Prostate gland (tissue), 2 donors: Measurements from ENCODE around the gene SHANK3. TPM values are rescaled to one million over a fixed set of nuclear protein-coding genes. Genes with fewer than 3 reads are reported as not detected.

ENCODE experiments used
- DNase-seq: peaks from one replicate; pipeline ENCODE4 v3.0.0-alpha.2; 2019; ENCODE audit warnings: low spot score
- H3K27ac ChIP-seq, 2 donors: fragments of 200-600 bp; sonication (generic); 2 replicates each; pipeline ENCODE4 v1.5.1; 2017 to 2019
- H3K27me3 ChIP-seq: fragments of 200-600 bp; sonication (generic); replicated peaks from 2 replicates; pipeline ENCODE4 v1.5.1; 2019; ENCODE audit not compliant: insufficient read depth
- H3K36me3 ChIP-seq, 2 donors: fragments of 200-600 bp; sonication (generic); 1 replicate in 1 of 2; 2 replicates in 1 of 2; pipeline versions ENCODE4 v1.5.1 to v1.8.1; 2017 to 2019
- H3K4me1 ChIP-seq: fragments of 200-600 bp; sonication (generic); replicated peaks from 2 replicates; pipeline ENCODE4 v1.5.1; 2019
- H3K4me3 ChIP-seq, 2 donors: fragments of 200-600 bp; sonication (generic); 2 replicates each; pipeline ENCODE4 v1.5.1; 2017 to 2019
- H3K9me3 ChIP-seq: fragments of 200-600 bp; sonication (generic); 2 replicates; pipeline ENCODE4 v1.5.1; 2017
- POLR2A ChIP-seq: fragments of 450-650 bp; IDR thresholded peaks from one replicate; pipeline ENCODE4 v1.6.1; 2016; ENCODE audit warnings: antibody characterized with exemption, mild to moderate bottlenecking
- POLR2AphosphoS5 ChIP-seq: sonication (generic); formaldehyde crosslinking; IDR thresholded peaks from one replicate; pipeline ENCODE4 v1.6.1; 2017; ENCODE audit warnings: antibody characterized with exemption
- WGBS: methylation state at CpG from one replicate; pipeline ENCODE4 v1.1.5; 2018; 5-methylcytosine and 5-hydroxymethylcytosine counted together
- intact Hi-C: fragments of 100-400 bp; cut with DNase I; formaldehyde crosslinking; loops from one replicate; pipeline ENCODE4 v1.14.2; 2022
- total RNA-seq, 2 donors: library from RNA; depleted of rRNA; stranded (reverse); fragments of >200 nt; gene quantifications; one replicate each; pipeline ENCODE4 v1.1.0, GENCODE V29; 2016
- TF ChIP-seq, protein P1 (sequence below), 4 experiments: fragments of 200-600 bp in 2 of 4; fragments of 450-650 bp in 2 of 4; sonication (generic) in 2 of 4; IDR thresholded peaks; 1 replicate in 3 of 4; 2 replicates in 1 of 4; pipeline ENCODE4 v1.5.1; 2016 to 2019; ENCODE audit warnings: antibody characterized with exemption in 4 of 4, mild to moderate bottlenecking in 2 of 4, moderate library complexity in 2 of 4

Gene SHANK3
- total RNA-seq, 2 donors from 2014 or later: 9.1 to 18.3 TPM

- TF ChIP-seq, protein P1, sequence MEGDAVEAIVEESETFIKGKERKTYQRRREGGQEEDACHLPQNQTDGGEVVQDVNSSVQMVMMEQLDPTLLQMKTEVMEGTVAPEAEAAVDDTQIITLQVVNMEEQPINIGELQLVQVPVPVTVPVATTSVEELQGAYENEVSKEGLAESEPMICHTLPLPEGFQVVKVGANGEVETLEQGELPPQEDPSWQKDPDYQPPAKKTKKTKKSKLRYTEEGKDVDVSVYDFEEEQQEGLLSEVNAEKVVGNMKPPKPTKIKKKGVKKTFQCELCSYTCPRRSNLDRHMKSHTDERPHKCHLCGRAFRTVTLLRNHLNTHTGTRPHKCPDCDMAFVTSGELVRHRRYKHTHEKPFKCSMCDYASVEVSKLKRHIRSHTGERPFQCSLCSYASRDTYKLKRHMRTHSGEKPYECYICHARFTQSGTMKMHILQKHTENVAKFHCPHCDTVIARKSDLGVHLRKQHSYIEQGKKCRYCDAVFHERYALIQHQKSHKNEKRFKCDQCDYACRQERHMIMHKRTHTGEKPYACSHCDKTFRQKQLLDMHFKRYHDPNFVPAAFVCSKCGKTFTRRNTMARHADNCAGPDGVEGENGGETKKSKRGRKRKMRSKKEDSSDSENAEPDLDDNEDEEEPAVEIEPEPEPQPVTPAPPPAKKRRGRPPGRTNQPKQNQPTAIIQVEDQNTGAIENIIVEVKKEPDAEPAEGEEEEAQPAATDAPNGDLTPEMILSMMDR (IDR thresholded peaks at IDR 0.05): no peak
- TF ChIP-seq POLR2AphosphoS5 (no peak), POLR2A (no peak)
- DNase-seq: no peak
- H3K36me3 ChIP-seq: no peaks in the 10 kb centered on the region
- H3K4me1 ChIP-seq: peaks cover 3% of the 10 kb centered on the region
- intact Hi-C loops: no loop called here
- no peak overlapping the region for H3K27ac ChIP-seq
- H3K27me3 ChIP-seq: no peaks in the 10 kb centered on the region
- H3K9me3 ChIP-seq: no peaks in the 10 kb centered on the region
- no peak overlapping the region for H3K4me3 ChIP-seq
- 73% methylated on average over 4 of the region's 4 CpGs for WGBS
Observed at GRCh38 chr22:50670513-50670912, 2.1 kb upstream of the SHANK3 start.

DNA sequence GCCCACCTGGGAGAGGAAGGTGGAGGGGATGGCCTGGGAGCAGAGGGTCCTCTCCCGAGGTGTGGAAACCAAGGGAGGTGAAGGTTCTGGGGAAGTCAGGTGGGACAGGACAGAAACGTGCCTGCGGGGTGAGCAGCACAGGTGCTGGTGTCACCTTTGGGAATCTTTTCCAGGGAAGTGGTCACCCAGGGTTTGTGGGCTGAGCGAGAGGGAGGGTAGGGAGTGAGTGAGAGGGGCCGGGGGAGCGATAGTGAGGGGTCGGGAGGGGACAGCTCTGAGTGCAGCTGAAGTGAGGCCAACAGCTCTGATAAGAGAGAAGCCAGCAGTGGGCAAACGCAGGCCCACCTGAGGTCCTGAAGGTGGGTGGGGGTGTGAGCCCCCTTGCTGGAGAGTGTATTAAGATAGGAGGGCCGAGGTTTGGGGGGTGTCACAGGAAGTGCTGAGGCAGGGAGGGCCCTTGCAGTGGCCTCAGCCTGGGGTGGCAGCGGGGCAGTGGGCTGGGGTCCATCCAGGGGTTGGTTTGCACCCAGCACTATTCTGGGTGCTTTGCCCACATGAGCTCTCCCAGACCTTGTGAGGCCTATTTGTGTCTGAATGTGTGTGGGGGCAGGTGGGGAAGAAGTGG is 1.6 kb upstream of the SHANK3 start:
- Histone ChIP-seq H3K27ac (no peak overlapping the region), H3K27me3 (no peaks in the 10 kb centered on the region), H3K36me3 (no peaks in the 10 kb centered on the region), H3K4me3 (no peak overlapping the region), H3K4me1 (peaks cover 3% of the 10 kb centered on the region), H3K9me3 (no peaks in the 10 kb centered on the region)
- TF ChIP-seq, protein P1 (IDR thresholded peaks at IDR 0.05): no peak
- no peak for TF ChIP-seq POLR2AphosphoS5
- TF ChIP-seq POLR2A: no peak
- 60% methylated on average over 10 of the region's 10 CpGs for WGBS
- intact Hi-C loops: no loop called here
- no peak for DNase-seq

DNA sequence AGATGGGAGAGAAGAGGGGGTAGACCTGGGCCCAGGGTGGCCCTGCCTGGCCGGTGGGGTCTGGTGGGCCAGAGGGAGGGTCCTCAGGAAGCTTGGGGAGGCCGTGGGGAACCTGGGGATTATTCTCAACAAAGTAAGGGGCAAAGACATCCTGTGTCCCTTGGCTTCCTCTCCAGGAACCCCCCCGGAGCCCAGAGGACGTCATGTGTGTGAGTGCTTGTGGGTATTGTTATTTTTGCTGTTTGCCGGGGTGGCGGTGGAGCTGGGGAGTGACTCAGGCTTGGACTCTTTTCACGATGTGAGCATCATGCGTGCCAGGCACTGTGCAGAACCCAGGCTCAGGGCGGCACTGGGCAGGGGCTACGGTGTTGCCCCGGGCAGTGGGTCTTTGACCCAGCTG is 982 bp upstream of the SHANK3 start:
- no peak for TF ChIP-seq POLR2A
- DNase-seq: no peak
- no peak overlapping the region for H3K27ac ChIP-seq
- intact Hi-C loops: no loop called here
- no peaks in the 10 kb centered on the region for H3K9me3 ChIP-seq
- no peaks in the 10 kb centered on the region for H3K36me3 ChIP-seq
- WGBS: 78% methylated on average over 10 of the region's 11 CpGs
- no peaks in the 10 kb centered on the region for H3K27me3 ChIP-seq
- H3K4me1 ChIP-seq: peaks cover 3% of the 10 kb centered on the region
- H3K4me3 ChIP-seq: no peak overlapping the region

GRCh38 chr22:50672041-50672440 is 582 bp upstream of the SHANK3 start:
- intact Hi-C loops: no loop called here
- TF ChIP-seq, protein P1 (IDR thresholded peaks at IDR 0.05): no peak
- TF ChIP-seq POLR2A: no peak
- no peak for TF ChIP-seq POLR2AphosphoS5
- Histone ChIP-seq H3K27ac (no peak overlapping the region), H3K4me3 (no peak overlapping the region), H3K4me1 (peaks cover 3% of the 10 kb centered on the region), H3K27me3 (no peaks in the 10 kb centered on the region), H3K36me3 (no peaks in the 10 kb centered on the region), H3K9me3 (no peaks in the 10 kb centered on the region)
- WGBS: 88% methylated on average over 8 of the region's 8 CpGs
- DNase-seq: no peak

DNA sequence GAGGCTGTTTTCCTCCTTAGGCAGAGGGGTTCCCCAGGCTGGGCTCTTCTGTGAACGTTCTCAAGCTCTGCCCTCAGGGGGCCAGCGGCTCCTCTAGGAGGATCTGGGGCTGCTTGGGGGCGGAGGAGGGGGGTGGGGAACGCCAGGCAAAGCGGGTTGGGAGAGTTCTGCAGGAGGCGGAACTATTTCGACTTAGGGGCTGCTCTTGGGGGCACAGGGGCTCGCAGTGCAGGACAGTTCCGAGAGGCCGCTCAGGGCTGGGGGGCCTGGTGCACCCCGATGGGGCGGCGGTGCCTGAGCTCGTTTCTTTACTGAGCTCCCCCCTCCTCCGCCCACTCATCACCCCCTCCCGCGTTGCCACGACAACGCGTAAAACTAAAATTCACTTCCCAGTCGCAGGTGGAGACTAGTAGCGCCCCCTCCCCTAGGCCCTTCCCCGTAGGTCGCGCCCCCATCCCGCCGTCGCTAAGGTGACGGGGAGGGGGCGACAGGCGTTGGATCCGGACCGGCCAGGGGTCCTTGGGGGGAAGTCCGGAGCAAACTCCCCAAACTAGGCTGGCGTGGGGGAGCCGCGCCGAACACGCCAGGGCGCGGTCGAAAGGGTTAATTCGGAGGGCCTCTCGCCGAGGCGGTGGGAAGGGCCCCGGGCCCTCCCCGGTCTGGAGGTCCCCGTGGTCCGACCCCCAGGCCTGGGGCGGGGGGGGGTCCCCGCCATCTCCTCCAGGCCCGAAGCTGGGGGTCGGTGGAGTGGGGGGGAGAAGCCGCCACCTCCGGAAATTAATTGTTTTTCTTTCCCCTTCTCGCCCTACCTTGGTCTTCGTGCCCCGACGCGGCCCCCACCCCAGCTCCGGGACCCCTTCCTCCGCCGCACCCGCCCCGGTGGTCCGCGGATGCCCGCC is 857 bp downstream of the SHANK3 start:
- DNase-seq: no peak
- no peak overlapping the region for H3K27ac ChIP-seq
- no peaks in the 10 kb centered on the region for H3K9me3 ChIP-seq
- peak overlapping the region; percentile 12 to 28 for H3K4me3 ChIP-seq
- intact Hi-C loops: no loop called here
- no peaks in the 10 kb centered on the region for H3K27me3 ChIP-seq
- peaks cover 3% of the 10 kb centered on the region for H3K4me1 ChIP-seq
- WGBS: 3% methylated on average over 56 of the region's 69 CpGs
- no peaks in the 10 kb centered on the region for H3K36me3 ChIP-seq
- TF ChIP-seq, protein P1 (IDR thresholded peaks at IDR 0.05): no peak
- TF ChIP-seq POLR2AphosphoS5 (no peak), POLR2A (no peak)
